HCT116 (cell line): ENCODE data around the gene AAR2.

Source experiments
- CEBPB ChIP-seq: IDR thresholded peaks from 2 replicates; pipeline ENCODE4 v1.6.1; 2012; ENCODE audit warnings: low read depth
- ELF1 ChIP-seq: IDR thresholded peaks from 2 replicates; pipeline ENCODE4 v1.6.1; 2012; ENCODE audit warnings: low read depth, borderline replicate concordance
- EZH2 ChIP-seq: fragments of 200-600 bp; sonication (generic); IDR thresholded peaks from 2 replicates; pipeline ENCODE4 v1.6.1; 2017; ENCODE audit warnings: antibody characterized with exemption, mixed run types
- ZNF274 ChIP-seq: fragments of 200-500 bp; sonication (Bioruptor generic); IDR thresholded peaks from 2 replicates; pipeline ENCODE4 v1.6.1; 2014; ENCODE audit warnings: mild to moderate bottlenecking, low read depth, low read length, inconsistent platforms
- TF ChIP-seq, protein P1 (sequence below): IDR thresholded peaks from 2 replicates; pipeline ENCODE4 v1.6.1; 2012
- TF ChIP-seq, protein P2 (sequence below), 3 experiments: fragments of 200-600 bp in 1 of 3; sonication (generic) in 1 of 3; IDR thresholded peaks in 2 of 3; conservative IDR thresholded peaks in 1 of 3; 2 replicates each; pipeline ENCODE4 v1.5.1; 2012 to 2017; ENCODE audit warnings: low read depth in 2 of 3, low read length in 2 of 3, antibody characterized with exemption in 1 of 3, borderline replicate concordance in 1 of 3, control low read depth in 1 of 3, mild to moderate bottlenecking in 1 of 3, mixed read lengths in 1 of 3, mixed run types in 1 of 3, moderate library complexity in 1 of 3; ENCODE audit not compliant: insufficient read depth in 1 of 3

DNA sequence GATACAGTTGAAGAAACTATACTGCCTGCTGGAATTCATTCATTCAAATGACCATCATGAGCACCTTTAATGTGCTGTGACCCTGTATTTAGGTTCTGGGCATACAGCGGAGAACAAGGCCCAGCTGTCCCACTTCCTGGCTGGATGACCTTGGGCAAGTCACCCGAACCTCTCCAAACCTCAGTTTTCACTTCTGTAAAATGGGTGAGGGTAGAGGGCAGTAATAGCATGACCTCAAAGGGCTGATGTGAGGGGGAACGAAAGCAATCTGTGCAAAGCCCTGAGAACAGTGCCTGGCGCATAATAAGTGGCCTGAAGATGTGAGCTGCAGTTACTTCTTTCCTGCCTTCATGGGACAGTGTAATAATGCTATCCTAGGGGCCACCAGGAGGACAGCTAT is 20.5 kb upstream of the AAR2 start:
- TF ChIP-seq ELF1 (no peak), ZNF274 (no peak), EZH2 (no peak), CEBPB (no peak)
- TF ChIP-seq, protein P1, sequence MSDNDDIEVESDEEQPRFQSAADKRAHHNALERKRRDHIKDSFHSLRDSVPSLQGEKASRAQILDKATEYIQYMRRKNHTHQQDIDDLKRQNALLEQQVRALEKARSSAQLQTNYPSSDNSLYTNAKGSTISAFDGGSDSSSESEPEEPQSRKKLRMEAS: no peak
- TF ChIP-seq, protein P2, sequence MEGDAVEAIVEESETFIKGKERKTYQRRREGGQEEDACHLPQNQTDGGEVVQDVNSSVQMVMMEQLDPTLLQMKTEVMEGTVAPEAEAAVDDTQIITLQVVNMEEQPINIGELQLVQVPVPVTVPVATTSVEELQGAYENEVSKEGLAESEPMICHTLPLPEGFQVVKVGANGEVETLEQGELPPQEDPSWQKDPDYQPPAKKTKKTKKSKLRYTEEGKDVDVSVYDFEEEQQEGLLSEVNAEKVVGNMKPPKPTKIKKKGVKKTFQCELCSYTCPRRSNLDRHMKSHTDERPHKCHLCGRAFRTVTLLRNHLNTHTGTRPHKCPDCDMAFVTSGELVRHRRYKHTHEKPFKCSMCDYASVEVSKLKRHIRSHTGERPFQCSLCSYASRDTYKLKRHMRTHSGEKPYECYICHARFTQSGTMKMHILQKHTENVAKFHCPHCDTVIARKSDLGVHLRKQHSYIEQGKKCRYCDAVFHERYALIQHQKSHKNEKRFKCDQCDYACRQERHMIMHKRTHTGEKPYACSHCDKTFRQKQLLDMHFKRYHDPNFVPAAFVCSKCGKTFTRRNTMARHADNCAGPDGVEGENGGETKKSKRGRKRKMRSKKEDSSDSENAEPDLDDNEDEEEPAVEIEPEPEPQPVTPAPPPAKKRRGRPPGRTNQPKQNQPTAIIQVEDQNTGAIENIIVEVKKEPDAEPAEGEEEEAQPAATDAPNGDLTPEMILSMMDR (IDR thresholded peaks at IDR 0.05 in 2 of 3, conservative IDR thresholded peaks at IDR 0.05 in 1 of 3; ENCODE audit: borderline replicate concordance in 1 of 3, insufficient read depth in 1 of 3, low read depth in 2 of 3, low read length in 2 of 3): no peak
